ENCODE results near the gene SCAMP1. TPM values are rescaled to one million over a fixed set of nuclear protein-coding genes. Genes with fewer than 3 reads are reported as not detected.
A peak's percentile ranks its signal among the peaks of the same experiment; 100 is the strongest.

The SCAMP1 gene
- total and polyA plus RNA-seq, 8 donors = 31.9 to 58.2 (median 46.1) TPM

- no peak for DNase-seq
- intact Hi-C loops (cut with DNase I) = no loop called here
- Histone ChIP-seq H3K9me3 (no peaks in the 10 kb centered on the region), H3K36me3 (peaks cover 0 to 5% of the 10 kb centered on the region in 2 donors), H3K27me3 (no peaks in the 10 kb centered on the region), H3K27ac (no peak overlapping the region), H3K4me3 (no peak overlapping the region), H3K4me1 (peaks cover 5 to 79% of the 10 kb centered on the region in 2 donors)
- ATAC-seq = no peak
- TF ChIP-seq, protein P1, sequence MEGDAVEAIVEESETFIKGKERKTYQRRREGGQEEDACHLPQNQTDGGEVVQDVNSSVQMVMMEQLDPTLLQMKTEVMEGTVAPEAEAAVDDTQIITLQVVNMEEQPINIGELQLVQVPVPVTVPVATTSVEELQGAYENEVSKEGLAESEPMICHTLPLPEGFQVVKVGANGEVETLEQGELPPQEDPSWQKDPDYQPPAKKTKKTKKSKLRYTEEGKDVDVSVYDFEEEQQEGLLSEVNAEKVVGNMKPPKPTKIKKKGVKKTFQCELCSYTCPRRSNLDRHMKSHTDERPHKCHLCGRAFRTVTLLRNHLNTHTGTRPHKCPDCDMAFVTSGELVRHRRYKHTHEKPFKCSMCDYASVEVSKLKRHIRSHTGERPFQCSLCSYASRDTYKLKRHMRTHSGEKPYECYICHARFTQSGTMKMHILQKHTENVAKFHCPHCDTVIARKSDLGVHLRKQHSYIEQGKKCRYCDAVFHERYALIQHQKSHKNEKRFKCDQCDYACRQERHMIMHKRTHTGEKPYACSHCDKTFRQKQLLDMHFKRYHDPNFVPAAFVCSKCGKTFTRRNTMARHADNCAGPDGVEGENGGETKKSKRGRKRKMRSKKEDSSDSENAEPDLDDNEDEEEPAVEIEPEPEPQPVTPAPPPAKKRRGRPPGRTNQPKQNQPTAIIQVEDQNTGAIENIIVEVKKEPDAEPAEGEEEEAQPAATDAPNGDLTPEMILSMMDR (IDR thresholded peaks at IDR 0.05) = no peak
Observed at GRCh38 chr5:78497573-78498533, 137.4 kb downstream of the SCAMP1 start.

DNA sequence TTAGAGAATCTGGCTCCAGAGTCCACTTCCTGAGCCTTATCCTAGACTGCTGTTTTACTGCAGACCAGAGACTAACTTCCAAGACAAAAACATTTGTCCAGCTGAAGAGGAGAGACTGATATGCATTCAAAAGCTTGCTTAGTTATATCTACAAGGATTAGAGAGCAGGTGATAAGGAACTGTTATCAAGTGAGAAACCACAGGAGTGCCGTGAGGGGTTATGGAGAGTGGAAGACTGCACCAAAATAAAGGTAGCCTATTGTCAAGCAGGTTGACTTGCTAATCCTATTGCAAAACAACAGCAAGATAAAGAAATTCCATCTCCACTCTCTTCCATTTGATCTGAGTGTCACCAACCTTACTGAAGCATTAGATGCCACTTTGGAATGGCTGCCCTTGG is 139.1 kb downstream of the SCAMP1 start:
- no peak overlapping the region for H3K27ac ChIP-seq
- TF ChIP-seq, protein P1 (IDR thresholded peaks at IDR 0.05) = no peak
- H3K4me3 ChIP-seq = no peak overlapping the region
- no peak for DNase-seq
- H3K36me3 ChIP-seq = peaks cover 0 to under 1% of the 10 kb centered on the region in 2 donors
- H3K27me3 ChIP-seq = no peaks in the 10 kb centered on the region
- intact Hi-C loops (cut with DNase I) = no loop called here
- ATAC-seq = no peak
- H3K4me1 ChIP-seq = peaks cover 8 to 95% of the 10 kb centered on the region in 2 donors
- no peaks in the 10 kb centered on the region for H3K9me3 ChIP-seq

DNA sequence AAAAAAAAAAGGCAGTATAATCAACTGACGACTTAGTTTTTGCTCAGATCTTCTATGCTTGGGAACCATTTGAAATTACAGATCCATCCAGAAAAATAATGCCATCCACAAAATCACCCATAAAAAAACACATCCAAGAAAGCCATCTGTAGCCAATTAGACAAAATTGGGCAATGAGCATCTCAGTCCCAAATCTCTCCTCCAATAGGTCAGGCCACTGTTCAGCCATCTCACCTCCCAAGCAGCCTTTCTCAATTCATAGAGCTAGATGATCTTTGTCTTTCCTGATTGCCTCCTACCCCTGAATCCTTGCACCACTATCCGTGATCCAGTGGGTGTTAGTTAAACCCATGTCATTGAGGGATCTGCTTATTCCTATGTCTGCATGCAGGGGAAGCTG is 139.6 kb downstream of the SCAMP1 start:
- Histone ChIP-seq H3K36me3 (peaks cover 0 to 5% of the 10 kb centered on the region in 2 donors), H3K4me1 (peaks cover 11 to 98% of the 10 kb centered on the region in 2 donors), H3K27me3 (no peaks in the 10 kb centered on the region), H3K9me3 (no peaks in the 10 kb centered on the region), H3K4me3 (no peak overlapping the region), H3K27ac (no peak overlapping the region)
- intact Hi-C loops (cut with DNase I) = no loop called here
- DNase-seq (no peak), ATAC-seq (no peak)
- TF ChIP-seq, protein P1 (IDR thresholded peaks at IDR 0.05) = no peak

DNA sequence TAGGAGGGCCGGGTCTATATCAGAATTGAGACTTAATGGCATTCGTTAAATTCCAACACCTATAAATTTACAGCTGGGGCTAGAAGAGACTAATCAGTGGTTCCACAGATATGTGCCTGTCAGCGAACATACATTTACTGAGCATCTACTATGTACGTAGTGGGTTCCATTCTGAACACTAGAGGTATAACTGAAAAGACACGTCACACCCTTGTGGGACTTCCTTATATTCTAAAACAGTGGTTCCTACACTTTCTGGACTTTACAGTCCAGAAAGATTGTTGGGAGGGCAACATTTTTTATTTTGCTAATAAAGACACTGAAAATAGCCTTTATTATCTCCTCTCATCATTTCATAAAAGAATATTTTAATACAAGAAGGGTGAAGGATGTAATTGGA is 140.5 kb downstream of the SCAMP1 start:
- no peaks in the 10 kb centered on the region for H3K9me3 ChIP-seq

More for the DNA sequence above, 140.5 kb downstream of the SCAMP1 start:
- Histone ChIP-seq H3K27ac (peak overlapping the region in 1 of 2 donors; percentile 70), H3K36me3 (peaks cover 0 to 11% of the 10 kb centered on the region in 2 donors), H3K27me3 (no peaks in the 10 kb centered on the region), H3K4me3 (no peak overlapping the region), H3K4me1 (peaks cover 19 to 98% of the 10 kb centered on the region in 2 donors)
- ATAC-seq = no peak
- no peak for DNase-seq
- intact Hi-C loops (cut with DNase I) = no loop called here
- TF ChIP-seq, protein P1 (IDR thresholded peaks at IDR 0.05) = no peak

Data from left lung (tissue), 10 donors.